H1 (cell line): ENCODE measurements around the gene CROCC2. TPM values are rescaled to one million over a fixed set of nuclear protein-coding genes. Genes with fewer than 3 reads are reported as not detected.

Source experiments
- CTCF ChIA-PET: fragments of 300-600 bp; sonication (Branson Sonifier 250); formaldehyde crosslinking; loops from one replicate; lab custom pipeline; 2021; ENCODE audit not compliant: partially characterized antibody; lab: Charles Lee
- POLR2A ChIA-PET: fragments of 300-600 bp; sonication (Branson Sonifier 250); formaldehyde crosslinking; loops from one replicate; lab custom pipeline; 2021; ENCODE audit warnings: inconsistent platforms; ENCODE audit not compliant: partially characterized antibody; lab: Charles Lee
- DNase-seq, 2 experiments: peaks; one replicate each; pipeline versions ENCODE4 v3.0.0 to v3.0.0-alpha.2; 2010 to 2022; ENCODE audit warnings: low spot score in 2 of 2, low read depth in 1 of 2, mixed read lengths in 1 of 2
- FAIRE-seq: peaks from 2 replicates; lab custom pipeline; 2011; peaks lifted over from hg19 to GRCh38; lab: Jason Lieb, UNC
- H2AFZ ChIP-seq: 2 replicates; pipeline ENCODE4 v1.8.1; 2012; ENCODE audit warnings: low read length, inconsistent platforms
- H2AK5ac ChIP-seq: 2 replicates; pipeline ENCODE4 v1.6.1; 2013; ENCODE audit warnings: low read depth, low read length
- H2BK120ac ChIP-seq: replicated peaks from 2 replicates; pipeline ENCODE3; 2013; ENCODE audit warnings: low read depth, low read length, inconsistent platforms
- H2BK12ac ChIP-seq: 2 replicates; pipeline ENCODE4 v1.6.1; 2013; ENCODE audit warnings: low read depth, low read length
- H2BK15ac ChIP-seq: 2 replicates; pipeline ENCODE4 v1.6.1; 2013; ENCODE audit warnings: low read length
- H2BK20ac ChIP-seq: 2 replicates; pipeline ENCODE4 v1.6.1; 2013; ENCODE audit warnings: low read length
- H2BK5ac ChIP-seq: 2 replicates; pipeline ENCODE4 v1.6.1; 2013; ENCODE audit warnings: low read depth, low read length
- H3K14ac ChIP-seq: 2 replicates; pipeline ENCODE4 v1.6.1; 2013; ENCODE audit warnings: inconsistent platforms; ENCODE audit not compliant: insufficient read length
- H3K18ac ChIP-seq: 2 replicates; pipeline ENCODE4 v1.6.1; 2013; ENCODE audit warnings: low read length; ENCODE audit errors: extremely low read depth
- H3K23ac ChIP-seq: 2 replicates; pipeline ENCODE4 v1.6.1; 2013; ENCODE audit warnings: inconsistent platforms; ENCODE audit not compliant: insufficient read length
- H3K23me2 ChIP-seq: 2 replicates; pipeline ENCODE4 v1.6.1; 2013; ENCODE audit warnings: low read depth, low read length
- H3K27ac ChIP-seq: 2 replicates; pipeline ENCODE4 v1.6.1; 2011; ENCODE audit warnings: low read depth, low read length, inconsistent platforms
- H3K27me3 ChIP-seq, 4 experiments: replicated peaks in 1 of 4; 1 replicate in 1 of 4; 2 replicates in 3 of 4; pipeline versions ENCODE4 v1.6.1 to v1.8.1; 2011 to 2013; ENCODE audit warnings: low read length in 3 of 4, mild to moderate bottlenecking in 3 of 4, inconsistent platforms in 2 of 4, mixed read lengths in 2 of 4, moderate library complexity in 1 of 4; ENCODE audit not compliant: control insufficient read depth in 3 of 4, insufficient read depth in 3 of 4; ENCODE audit errors: extremely low read depth in 1 of 4
- H3K36me3 ChIP-seq, 4 experiments: 2 replicates each; pipeline versions ENCODE4 v1.6.1 to v1.8.1; 2011 to 2013; ENCODE audit warnings: mild to moderate bottlenecking in 4 of 4, low read length in 3 of 4, moderate library complexity in 2 of 4, control low read depth in 1 of 4, inconsistent platforms in 1 of 4; ENCODE audit not compliant: insufficient read depth in 4 of 4, control insufficient read depth in 2 of 4
- H3K4ac ChIP-seq: replicated peaks from 2 replicates; pipeline ENCODE3; 2013; ENCODE audit warnings: low read length, low read depth, mixed read lengths, inconsistent platforms; ENCODE audit not compliant: insufficient read length
- H3K4me1 ChIP-seq, 4 experiments: replicated peaks in 1 of 4; 1 replicate in 1 of 4; 2 replicates in 3 of 4; pipeline versions ENCODE4 v1.6.1 to v1.8.1; 2011 to 2013; ENCODE audit warnings: low read length in 3 of 4, inconsistent platforms in 2 of 4, mixed read lengths in 1 of 4; ENCODE audit not compliant: insufficient read depth in 4 of 4, control insufficient read depth in 3 of 4
- H3K4me2 ChIP-seq, 2 experiments: 2 replicates each; pipeline versions ENCODE4 v1.6.1 to v1.8.1; 2011 to 2013; ENCODE audit warnings: low read depth in 2 of 2, low read length in 2 of 2, control low read depth in 1 of 2, inconsistent platforms in 1 of 2, mild to moderate bottlenecking in 1 of 2; ENCODE audit not compliant: insufficient read depth in 1 of 2
- H3K4me3 ChIP-seq, 4 experiments: fragments of 200-600, 300-600 bp in 1 of 4; sonication (generic), shearing (Covaris generic), sonication (Bioruptor Twin) in 1 of 4; 2 replicates each; pipeline versions ENCODE4 v1.5.1 to v1.8.1; 2011 to 2016; ENCODE audit warnings: low read length in 4 of 4, low read depth in 3 of 4, control low read depth in 2 of 4, inconsistent platforms in 2 of 4, mild to moderate bottlenecking in 2 of 4, mixed read lengths in 1 of 4, moderate library complexity in 1 of 4; ENCODE audit not compliant: insufficient read depth in 2 of 4; ENCODE audit errors: extremely low read depth in 1 of 4
- H3K56ac ChIP-seq: replicated peaks from 2 replicates; pipeline ENCODE3; 2013; ENCODE audit warnings: low read depth, mild to moderate bottlenecking, mixed read lengths, low read length, inconsistent platforms; ENCODE audit not compliant: insufficient read length
- H3K79me1 ChIP-seq: 2 replicates; pipeline ENCODE4 v1.6.1; 2013; ENCODE audit warnings: low read depth, low read length, control low read depth
- H3K79me2 ChIP-seq, 2 experiments: 2 replicates each; pipeline versions ENCODE4 v1.6.1 to v1.8.1; 2012 to 2013; ENCODE audit warnings: low read length in 2 of 2, mild to moderate bottlenecking in 2 of 2, inconsistent platforms in 1 of 2; ENCODE audit not compliant: insufficient read depth in 2 of 2, control insufficient read depth in 1 of 2
- H3K9ac ChIP-seq, 4 experiments: replicated peaks in 1 of 4; 1 replicate in 1 of 4; 2 replicates in 3 of 4; pipeline versions ENCODE4 v1.6.1 to v1.8.1; 2011 to 2013; ENCODE audit warnings: low read depth in 3 of 4, low read length in 3 of 4, control low read depth in 2 of 4, mild to moderate bottlenecking in 2 of 4, moderate library complexity in 2 of 4, inconsistent platforms in 1 of 4; ENCODE audit errors: extremely low read depth in 1 of 4
- H3K9me3 ChIP-seq, 2 experiments: 2 replicates each; pipeline versions ENCODE4 v1.6.1 to v1.8.1; 2012 to 2013; ENCODE audit warnings: mild to moderate bottlenecking in 2 of 2, moderate library complexity in 2 of 2, control low read depth in 1 of 2, inconsistent platforms in 1 of 2, low read depth in 1 of 2, low read length in 1 of 2, mixed read lengths in 1 of 2; ENCODE audit not compliant: insufficient read depth in 2 of 2
- H4K20me1 ChIP-seq, 2 experiments: replicated peaks in 1 of 2; 2 replicates each; pipeline versions ENCODE3 to v1.8.1; 2011 to 2013; ENCODE audit warnings: inconsistent platforms in 2 of 2, low read length in 2 of 2, mild to moderate bottlenecking in 1 of 2; ENCODE audit not compliant: insufficient read depth in 2 of 2, control insufficient read depth in 1 of 2
- H4K5ac ChIP-seq: 2 replicates; pipeline ENCODE4 v1.6.1; 2013; ENCODE audit warnings: low read length, low read depth, mixed read lengths, inconsistent platforms; ENCODE audit not compliant: insufficient read length
- H4K8ac ChIP-seq: 2 replicates; pipeline ENCODE4 v1.8.0; 2013; ENCODE audit warnings: mild to moderate bottlenecking, moderate library complexity, low read length, inconsistent platforms; ENCODE audit not compliant: insufficient read depth; ENCODE audit errors: extremely low read depth
- H4K91ac ChIP-seq: replicated peaks from 2 replicates; pipeline ENCODE3; 2013; ENCODE audit warnings: low read length, mixed read lengths, inconsistent platforms; ENCODE audit not compliant: insufficient read length
- CBX5 ChIP-seq: fragments of 300-800, 300-1000 bp; sonication (generic); IDR thresholded peaks from 2 replicates; pipeline ENCODE4 v1.7.1; 2016; ENCODE audit warnings: antibody characterized with exemption, low read length, low read depth
- KDM5A ChIP-seq: fragments of 200-600 bp; IDR thresholded peaks from 2 replicates; pipeline ENCODE4 v1.7.1; 2012; ENCODE audit warnings: mild to moderate bottlenecking, low read length, inconsistent platforms, mixed read lengths
- MAX ChIP-seq: IDR thresholded peaks from 2 replicates; pipeline ENCODE4 v1.6.1; 2012; ENCODE audit warnings: inconsistent platforms
- WGBS, 2 experiments: shearing (Covaris generic) in 1 of 2; methylation state at CpG; one replicate each; pipeline versions ENCODE4 v1.1.6 to v1.1.7; 2013 to 2015; ENCODE audit warnings: low lambda C conversion rate in 2 of 2, mixed read lengths in 2 of 2, inconsistent platforms in 1 of 2, low coverage in 1 of 2, missing lambda C conversion rate in 1 of 2; ENCODE audit not compliant: insufficient replicate concordance in 2 of 2, insufficient coverage in 1 of 2, insufficient read length in 1 of 2; ENCODE audit errors: extremely low coverage in 1 of 2, missing lambda C conversion rate in 1 of 2; 5-methylcytosine and 5-hydroxymethylcytosine counted together
- polyA plus RNA-seq, 7 experiments: library from polyadenylated mRNA; depleted of rRNA in 3 of 7; stranded (reverse) in 5 of 7; unstranded in 2 of 7; fragments of >200 nt in 5 of 7; fragments of 200-250 nt in 2 of 7; gene quantifications; 1 replicate in 5 of 7; 2 replicates in 1 of 7; 4 replicates in 1 of 7; pipeline versions ENCODE4 v1.2.1 to v1.2.3, GENCODE V29; 2011 to 2013; ENCODE audit warnings: missing spikeins in 2 of 7, mixed read lengths in 2 of 7
- total RNA-seq: library from RNA; stranded (reverse); fragmentation: NEBNext Ultra II Directional; extraction: Animal tissue kit (Norgen Biotek cat#: 25700); gene quantifications from 2 replicates; pipeline ENCODE4 v1.2.1, GENCODE V29; 2021

CROCC2 gene
- total and polyA plus RNA-seq, 2 of the 8 experiments (the other 6 are each of a cell fraction or from before 2014, with no cell fraction given) = not detected

- Histone ChIP-seq H4K5ac (no peak overlapping the region), H3K23ac (no peak overlapping the region), H4K91ac (no peak overlapping the region), H3K4me3 (no peak overlapping the region), H4K8ac (no peak overlapping the region), H3K9me3 (no peaks in the 10 kb centered on the region), H3K4me1 (no peaks in the 10 kb centered on the region; a peak in 1 of 7 replicates), H3K4ac (no peak overlapping the region), H3K23me2 (no peaks in the 10 kb centered on the region), H3K14ac (no peak overlapping the region), H3K9ac (no peak overlapping the region), H4K20me1 (no peaks in the 10 kb centered on the region), H3K36me3 (no peaks in the 10 kb centered on the region), H3K56ac (no peak overlapping the region), H3K27ac (no peak overlapping the region), H2BK5ac (no peak overlapping the region), H2AK5ac (no peak overlapping the region), H3K27me3 (no peaks in the 10 kb centered on the region), H2BK20ac (no peak overlapping the region), H3K79me2 (no peaks in the 10 kb centered on the region), H3K18ac (no peak overlapping the region), H2AFZ (no peak overlapping the region), H2BK12ac (no peak overlapping the region), H3K4me2 (no peak overlapping the region), H3K79me1 (no peaks in the 10 kb centered on the region), H2BK15ac (no peak overlapping the region), H2BK120ac (no peak overlapping the region)
- DNase-seq (no peak), FAIRE-seq (no peak)
- 85% methylated on average over 11 of the region's 12 CpGs; no CpG with 5 or more reads in 1 of the 2 experiments for WGBS, 2 experiments
- POLR2A ChIA-PET = no interaction called here
- CTCF ChIA-PET = interaction anchor here (1.3 to 2.4 kb wide), 4 partner anchors 11 to 40 kb away, joined by 3 to 7 read pairs (median 6); no protein-coding TSS in a partner anchor
- TF ChIP-seq MAX (no peak), CBX5 (no peak), KDM5A (no peak)
Observed at GRCh38 chr2:240874715-240875227, 31.4 kb upstream of the CROCC2 start.
